GM19467 (cell line): ENCODE data around the gene RBM20.
"Not testable (repeated sequence)": the region's sequence is repeated elsewhere in the genome, so short reads cannot be mapped to it uniquely, and the experiment has no call there.

Source experiments
- ATAC-seq: cut with Tn5 transposase; IDR thresholded peaks from one replicate; pipeline ENCODE4 v1.9.1; 2021; ENCODE audit warnings: mild to moderate bottlenecking, moderate library complexity; ENCODE audit not compliant: unreplicated experiment

The RBM20 gene

DNA sequence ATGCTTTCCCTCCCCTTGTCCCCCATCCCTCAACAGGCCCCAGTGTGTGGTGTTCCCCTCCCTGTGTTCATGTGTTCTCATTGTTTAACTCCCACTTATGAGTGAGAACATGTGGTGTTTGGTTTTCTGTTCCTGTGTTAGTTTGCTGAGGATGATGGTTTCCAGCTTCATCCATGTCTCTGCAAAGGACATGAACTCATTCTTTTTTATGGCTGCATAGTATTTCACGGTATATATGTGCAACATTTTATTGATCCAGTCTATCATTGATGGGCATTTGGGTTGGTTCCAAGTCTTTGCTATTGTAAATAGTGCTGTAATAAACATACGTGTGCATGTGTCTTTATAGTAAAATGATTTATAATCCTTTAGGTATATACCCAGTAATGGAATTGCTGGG is 83.6 kb downstream of the RBM20 start:
- not testable (repeated sequence) for ATAC-seq

GRCh38 chr10:110730345-110731050 is 86.4 kb downstream of the RBM20 start:
- ATAC-seq = no peak

- no peak for ATAC-seq
Measured at GRCh38 chr10:110733218-110733952, 89.2 kb downstream of the RBM20 start.

- no peak for ATAC-seq
Measured at GRCh38 chr10:110735620-110736027, 91.5 kb downstream of the RBM20 start.

DNA sequence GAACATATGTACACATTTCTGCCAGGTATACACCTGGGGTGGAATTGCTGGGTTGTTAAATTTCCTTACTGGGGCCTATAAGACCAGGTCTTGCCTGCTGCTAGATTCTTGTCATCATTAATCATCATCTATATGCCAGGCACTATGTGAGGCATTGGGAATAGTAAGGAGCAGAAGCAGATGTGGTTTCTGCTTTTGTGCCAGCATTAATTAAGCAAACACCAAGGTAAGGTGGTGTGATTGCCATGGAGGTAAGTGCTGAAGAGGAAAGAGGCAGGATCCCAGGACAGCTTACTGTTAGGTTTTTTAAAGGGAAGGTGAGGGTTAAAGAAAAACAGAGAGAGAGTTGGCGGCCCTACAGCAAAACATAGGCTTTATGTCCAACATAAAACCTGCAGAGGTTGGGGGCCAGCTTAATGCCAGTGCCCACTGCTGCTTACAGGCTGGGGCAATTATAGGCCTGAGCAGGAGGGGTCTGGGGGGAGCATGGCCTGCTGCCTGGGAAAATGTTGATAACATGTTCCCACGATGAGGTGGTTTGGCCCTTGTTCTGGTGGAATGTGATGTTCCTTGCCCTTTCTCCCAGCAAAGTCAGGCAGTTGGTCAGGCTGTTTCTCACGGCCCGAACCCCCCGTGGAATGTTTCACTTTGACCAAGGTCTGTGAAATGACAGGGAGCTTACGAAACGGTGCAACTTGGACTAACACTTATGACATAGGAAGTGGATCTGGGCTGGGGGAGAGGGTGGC is 93.9 kb downstream of the RBM20 start:
- ATAC-seq = no peak

- ATAC-seq = no peak
Measured at GRCh38 chr10:110739811-110740271, 95.7 kb downstream of the RBM20 start.

DNA sequence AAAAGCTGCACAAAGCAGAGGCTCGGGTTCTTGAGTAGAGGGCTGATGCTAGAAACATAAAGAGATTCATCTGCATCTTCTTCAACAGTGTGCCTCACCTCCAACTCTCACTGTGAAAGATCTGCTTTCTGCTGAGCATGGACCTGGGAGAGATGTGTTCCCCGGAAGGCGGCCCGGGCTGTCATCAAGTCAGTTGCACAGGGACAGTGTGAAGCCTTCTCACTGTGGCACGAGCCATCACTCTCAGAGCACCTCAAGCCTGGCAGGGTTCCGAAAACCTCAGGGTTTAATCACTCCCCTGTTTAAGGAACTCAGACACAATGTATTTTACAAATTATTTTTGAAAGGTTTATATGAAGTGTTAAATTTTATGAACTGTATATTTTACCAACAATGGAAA is 98.7 kb downstream of the RBM20 start:
- no peak for ATAC-seq

DNA sequence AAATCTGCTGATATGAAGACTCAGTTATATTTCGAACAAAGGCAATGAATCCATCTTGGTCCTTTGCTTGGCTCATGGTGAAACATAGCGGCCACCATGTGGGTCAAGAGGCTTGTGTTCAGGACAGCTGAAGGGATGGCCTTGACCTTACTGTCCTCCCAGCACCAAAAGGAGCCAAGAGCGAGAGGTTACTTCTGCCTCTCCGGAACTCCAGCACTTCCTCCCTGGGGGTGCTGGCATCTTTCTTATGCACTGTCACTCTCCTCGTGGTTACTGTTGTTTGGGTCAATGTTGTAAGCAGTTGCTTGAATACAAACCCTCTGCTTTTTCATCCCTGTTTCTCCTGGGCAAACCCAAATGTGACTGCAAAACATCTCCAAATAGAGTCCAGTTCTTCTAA is 100.6 kb downstream of the RBM20 start:
- ATAC-seq = no peak

- no peak for ATAC-seq
Measured at GRCh38 chr10:110746254-110746826, 102.2 kb downstream of the RBM20 start.

GRCh38 chr10:110746969-110747608 is 103.0 kb downstream of the RBM20 start:
- no peak for ATAC-seq

DNA sequence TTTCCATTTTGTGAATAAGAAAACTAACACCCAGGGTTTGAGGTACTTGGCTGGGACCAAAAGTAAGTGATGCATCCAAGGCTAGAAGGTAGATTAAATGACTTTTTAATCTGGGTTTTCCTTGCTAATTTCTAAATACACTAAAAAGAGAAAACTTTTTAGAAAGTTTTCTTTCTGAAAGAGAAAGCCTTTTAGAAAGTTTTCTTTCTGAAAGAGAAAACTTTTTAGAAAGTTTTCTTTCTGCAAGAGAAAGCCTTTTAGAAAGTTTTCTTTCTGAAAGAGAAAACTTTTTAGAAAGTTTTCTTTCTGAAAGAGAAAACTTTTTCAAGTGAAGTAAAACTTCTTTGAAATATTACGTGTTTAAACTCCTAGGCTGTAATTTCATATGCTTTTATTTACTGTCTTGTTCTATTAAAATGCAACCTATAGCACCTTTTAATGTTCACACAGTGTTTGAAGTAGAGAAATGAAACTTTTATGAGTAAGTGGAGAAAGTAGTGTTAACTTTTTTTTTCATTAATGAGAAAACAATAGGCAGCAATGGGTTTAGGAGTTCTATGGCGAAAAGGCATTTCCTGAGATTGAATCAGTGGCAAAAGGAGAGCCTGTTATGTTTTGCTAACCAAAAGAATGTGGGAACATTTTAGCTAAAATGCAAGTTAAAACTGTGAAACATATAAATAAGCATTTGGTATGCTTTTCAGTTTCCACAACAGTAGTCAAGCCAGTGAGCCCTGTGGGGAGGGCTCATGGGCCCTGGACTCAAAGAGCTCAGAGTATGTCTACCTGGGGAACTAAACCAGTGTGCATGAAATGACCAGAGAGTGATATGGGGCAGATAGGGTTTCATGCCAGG is 103.7 kb downstream of the RBM20 start:
- no peak for ATAC-seq

GRCh38 chr10:110748970-110749369 is 104.8 kb downstream of the RBM20 start:
- no peak for ATAC-seq

GRCh38 chr10:110750931-110751330 is 106.8 kb downstream of the RBM20 start:
- no peak for ATAC-seq

GRCh38 chr10:110751850-110752249 is 107.7 kb downstream of the RBM20 start:
- no peak for ATAC-seq

DNA sequence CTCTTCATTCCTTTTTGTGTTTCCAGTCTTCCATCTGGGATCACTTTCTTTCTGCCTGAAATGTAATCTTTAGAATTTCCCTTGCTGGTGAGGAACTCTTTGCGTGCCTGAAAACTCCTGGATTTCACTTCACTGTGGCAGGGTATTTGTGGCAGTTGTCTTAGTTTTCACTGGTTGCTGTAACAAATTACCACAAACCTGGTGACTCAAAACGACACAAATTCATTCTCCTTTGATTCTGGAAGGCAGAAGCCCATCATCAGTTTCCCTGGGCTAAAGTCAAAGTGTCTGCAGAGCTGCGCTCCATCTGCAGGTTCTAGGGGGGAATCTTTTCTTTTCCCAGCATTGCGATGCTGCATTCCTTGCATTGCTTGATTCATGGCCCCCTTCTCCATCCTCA is 109.3 kb downstream of the RBM20 start:
- ATAC-seq = no peak

DNA sequence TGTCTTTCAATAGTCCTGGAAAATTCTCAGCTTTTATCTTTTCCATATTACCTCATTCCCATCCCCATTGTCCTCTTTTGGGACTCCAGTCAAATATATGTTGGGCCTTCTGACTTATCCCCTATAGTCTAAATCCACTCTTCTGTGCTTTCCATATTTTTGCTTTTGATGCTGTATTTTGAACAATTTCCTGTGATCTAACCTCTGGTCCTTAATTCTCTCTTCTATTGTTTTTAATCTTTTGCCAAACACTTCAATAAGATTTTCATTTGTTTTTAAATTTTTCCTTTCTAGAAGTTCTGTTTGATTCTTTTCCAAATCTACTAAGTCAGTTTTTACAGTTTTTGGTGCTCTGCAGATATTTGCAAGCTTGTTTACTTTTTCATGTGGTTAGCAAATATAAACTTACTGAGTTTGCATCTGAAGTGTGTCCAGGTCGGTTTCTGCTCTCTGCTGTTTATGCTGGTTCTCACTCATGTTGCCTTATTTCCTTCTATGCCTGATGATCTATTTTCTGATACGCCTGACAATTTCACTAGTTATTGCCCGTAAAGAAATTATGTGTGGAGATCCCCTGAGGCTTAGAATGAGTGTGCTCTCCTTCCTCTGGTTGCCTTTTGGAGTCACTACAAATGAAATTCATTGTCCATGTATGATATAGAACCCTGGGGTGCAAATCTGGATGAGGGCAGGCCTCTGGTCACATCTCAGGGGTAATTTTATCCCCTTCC is 110.4 kb downstream of the RBM20 start:
- ATAC-seq = no peak

GRCh38 chr10:110755781-110756180 is 111.6 kb downstream of the RBM20 start:
- no peak for ATAC-seq

- no peak for ATAC-seq
Measured at GRCh38 chr10:110756876-110757275, 112.7 kb downstream of the RBM20 start.

DNA sequence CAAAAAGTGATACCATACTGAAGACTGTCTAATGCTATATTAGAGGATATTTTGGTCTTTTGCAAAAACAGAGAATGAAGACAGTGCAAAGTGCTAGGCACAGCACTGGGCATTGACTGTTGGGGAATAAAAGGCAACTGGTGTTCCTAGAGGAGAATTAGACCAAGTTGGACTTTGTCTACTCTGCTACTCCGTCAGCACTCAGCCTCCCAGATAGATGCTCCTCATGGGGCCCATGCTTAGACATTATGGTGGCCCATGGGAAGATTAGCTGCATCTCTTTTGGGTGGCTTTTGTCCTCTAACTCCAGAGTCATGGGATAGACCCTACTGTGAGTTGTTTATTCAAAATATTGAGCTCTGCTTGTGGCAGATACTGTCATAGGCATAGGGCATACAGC is 113.5 kb downstream of the RBM20 start:
- no peak for ATAC-seq
